Adrenal gland (tissue), 5 donors: Measurements from ENCODE around the gene UBAP2.

Source experiments
- POLR2A ChIP-seq, 2 donors: fragments of 450-650 bp; IDR thresholded peaks; one replicate each; pipeline ENCODE4 v1.6.1; 2017; ENCODE audit warnings: antibody characterized with exemption in 2 of 2, mild to moderate bottlenecking in 2 of 2, moderate library complexity in 1 of 2
- TF ChIP-seq, protein P1 (sequence below), 6 experiments: fragments of 450-650 bp in 4 of 6; fragments of 200-600 bp in 2 of 6; sonication (generic) in 1 of 6; IDR thresholded peaks; 1 replicate in 5 of 6; 2 replicates in 1 of 6; pipeline versions ENCODE4 v1.5.1 to v1.8.0; 2016 to 2021; ENCODE audit warnings: antibody characterized with exemption in 6 of 6, mild to moderate bottlenecking in 2 of 6, moderate library complexity in 1 of 6
- donor health status: DM: no; HTN: no; CAD: no.

DNA sequence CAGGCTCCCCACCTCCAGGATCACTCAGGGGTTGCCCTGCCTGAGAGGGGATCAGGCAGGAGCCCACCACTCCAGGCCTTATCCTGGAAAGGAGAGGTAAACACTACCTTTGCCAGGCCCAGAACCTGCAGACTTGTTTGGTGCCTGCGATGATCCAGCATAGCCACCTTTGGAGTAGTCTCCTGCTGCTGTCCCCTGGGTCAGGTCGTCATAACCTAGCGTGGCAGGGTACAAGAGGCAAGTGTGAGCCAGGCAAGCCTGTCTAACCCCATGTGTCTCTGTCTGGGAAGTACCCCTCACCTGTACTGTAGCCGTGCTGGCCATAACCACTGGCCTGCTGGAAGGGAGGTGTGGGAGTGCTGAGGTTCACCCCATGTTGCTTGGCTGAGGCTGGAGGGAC lies 125.6 kb downstream of the UBAP2 start:
- TF ChIP-seq, protein P1, sequence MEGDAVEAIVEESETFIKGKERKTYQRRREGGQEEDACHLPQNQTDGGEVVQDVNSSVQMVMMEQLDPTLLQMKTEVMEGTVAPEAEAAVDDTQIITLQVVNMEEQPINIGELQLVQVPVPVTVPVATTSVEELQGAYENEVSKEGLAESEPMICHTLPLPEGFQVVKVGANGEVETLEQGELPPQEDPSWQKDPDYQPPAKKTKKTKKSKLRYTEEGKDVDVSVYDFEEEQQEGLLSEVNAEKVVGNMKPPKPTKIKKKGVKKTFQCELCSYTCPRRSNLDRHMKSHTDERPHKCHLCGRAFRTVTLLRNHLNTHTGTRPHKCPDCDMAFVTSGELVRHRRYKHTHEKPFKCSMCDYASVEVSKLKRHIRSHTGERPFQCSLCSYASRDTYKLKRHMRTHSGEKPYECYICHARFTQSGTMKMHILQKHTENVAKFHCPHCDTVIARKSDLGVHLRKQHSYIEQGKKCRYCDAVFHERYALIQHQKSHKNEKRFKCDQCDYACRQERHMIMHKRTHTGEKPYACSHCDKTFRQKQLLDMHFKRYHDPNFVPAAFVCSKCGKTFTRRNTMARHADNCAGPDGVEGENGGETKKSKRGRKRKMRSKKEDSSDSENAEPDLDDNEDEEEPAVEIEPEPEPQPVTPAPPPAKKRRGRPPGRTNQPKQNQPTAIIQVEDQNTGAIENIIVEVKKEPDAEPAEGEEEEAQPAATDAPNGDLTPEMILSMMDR (IDR thresholded peaks at IDR 0.05), result no peak
- no peak for TF ChIP-seq POLR2A (IDR thresholded peaks at IDR 0.05)
